ENCODE data around the gene MAB21L2.

DNA sequence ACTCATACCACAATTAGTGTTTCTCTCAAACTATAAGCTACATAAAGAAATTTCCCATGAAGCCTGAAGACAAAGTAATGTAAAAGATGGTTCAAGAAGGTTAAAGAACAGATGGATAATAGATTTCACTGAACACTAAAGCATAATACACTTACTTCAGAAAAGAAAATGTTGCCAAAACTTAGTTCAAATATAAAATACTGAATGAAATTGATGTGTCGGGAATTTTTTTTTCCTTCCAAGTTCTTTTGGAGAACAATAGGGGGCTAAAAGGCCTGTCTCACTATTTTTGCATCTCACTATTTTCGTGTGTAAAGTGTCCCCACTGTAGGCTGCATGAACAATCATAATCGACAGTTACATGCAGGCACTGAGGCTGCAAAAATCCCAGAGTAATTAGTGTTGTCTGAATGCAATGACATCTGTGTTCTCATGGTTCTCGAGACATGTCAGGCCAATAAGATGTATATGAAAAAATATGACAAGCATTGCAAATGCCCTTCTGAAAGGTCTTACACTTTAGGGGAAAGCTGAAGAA lies 11.9 kb upstream of the MAB21L2 start:
- TF ChIP-seq HDAC6 (IDR thresholded peaks at IDR 0.05; ENCODE audit: unreplicated experiment) = no peak
- no peak for TF ChIP-seq TAF1 (IDR thresholded peaks at IDR 0.05; ENCODE audit: borderline replicate concordance, low read depth, low read length)
- TF ChIP-seq, protein P1, sequence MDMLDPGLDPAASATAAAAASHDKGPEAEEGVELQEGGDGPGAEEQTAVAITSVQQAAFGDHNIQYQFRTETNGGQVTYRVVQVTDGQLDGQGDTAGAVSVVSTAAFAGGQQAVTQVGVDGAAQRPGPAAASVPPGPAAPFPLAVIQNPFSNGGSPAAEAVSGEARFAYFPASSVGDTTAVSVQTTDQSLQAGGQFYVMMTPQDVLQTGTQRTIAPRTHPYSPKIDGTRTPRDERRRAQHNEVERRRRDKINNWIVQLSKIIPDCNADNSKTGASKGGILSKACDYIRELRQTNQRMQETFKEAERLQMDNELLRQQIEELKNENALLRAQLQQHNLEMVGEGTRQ (IDR thresholded peaks at IDR 0.05; ENCODE audit: borderline replicate concordance, low read depth, low read length) = no peak
- TF ChIP-seq POLR2A (IDR thresholded peaks at IDR 0.05; ENCODE audit: low read depth, low read length) = no peak
- TF ChIP-seq CHD2 (IDR thresholded peaks at IDR 0.05; ENCODE audit: borderline replicate concordance, low read depth, low read length) = no peak
- TF ChIP-seq SP1 (IDR thresholded peaks at IDR 0.05; ENCODE audit: low read depth, low read length) = no peak

All from GM12878 (cell line).